Raji (cell line): ENCODE data around the gene CACNA2D3.

Experiments
- POLR2A ChIP-seq: IDR thresholded peaks from 2 replicates; pipeline ENCODE4 v1.6.1; 2011; ENCODE audit warnings: low read depth, low read length, control low read depth; ENCODE audit not compliant: insufficient read depth

Gene CACNA2D3

GRCh38 chr3:54366839-54367238 is 244.5 kb downstream of the CACNA2D3 start:
- no peak for TF ChIP-seq POLR2A

- TF ChIP-seq POLR2A = no peak
These were observed 249.9 kb downstream of the CACNA2D3 start for GRCh38 chr3:54372232-54372631.

- TF ChIP-seq POLR2A = no peak
These were observed 252.0 kb downstream of the CACNA2D3 start for GRCh38 chr3:54374214-54374852.

- TF ChIP-seq POLR2A = no peak
These were observed 253.9 kb downstream of the CACNA2D3 start for GRCh38 chr3:54376142-54376807.

GRCh38 chr3:54376939-54377578 is 254.7 kb downstream of the CACNA2D3 start:
- TF ChIP-seq POLR2A = no peak

GRCh38 chr3:54378184-54378583 is 255.8 kb downstream of the CACNA2D3 start:
- TF ChIP-seq POLR2A = no peak

GRCh38 chr3:54384279-54384678 is 261.9 kb downstream of the CACNA2D3 start:
- no peak for TF ChIP-seq POLR2A

GRCh38 chr3:54390582-54390981 is 268.2 kb downstream of the CACNA2D3 start:
- TF ChIP-seq POLR2A = no peak

- TF ChIP-seq POLR2A = no peak
These were observed 270.8 kb downstream of the CACNA2D3 start for GRCh38 chr3:54393150-54393549.

- TF ChIP-seq POLR2A = no peak
These were observed 286.0 kb downstream of the CACNA2D3 start for GRCh38 chr3:54408328-54408727.

GRCh38 chr3:54421943-54422342 is 299.6 kb downstream of the CACNA2D3 start:
- TF ChIP-seq POLR2A = no peak

- no peak for TF ChIP-seq POLR2A
These were observed 301.9 kb downstream of the CACNA2D3 start for GRCh38 chr3:54424292-54424691.

- no peak for TF ChIP-seq POLR2A
These were observed 304.0 kb downstream of the CACNA2D3 start for GRCh38 chr3:54426381-54426780.

GRCh38 chr3:54427501-54427900 is 305.1 kb downstream of the CACNA2D3 start:
- TF ChIP-seq POLR2A = no peak

GRCh38 chr3:54427941-54428871 is 305.9 kb downstream of the CACNA2D3 start:
- no peak for TF ChIP-seq POLR2A
